GM18520 (cell line): Measurements from ENCODE around the gene GPR3.

Experiments
- ATAC-seq: cut with Tn5 transposase; IDR thresholded peaks from one replicate; pipeline ENCODE4 v1.9.1; 2021; ENCODE audit not compliant: unreplicated experiment

GPR3 gene

DNA sequence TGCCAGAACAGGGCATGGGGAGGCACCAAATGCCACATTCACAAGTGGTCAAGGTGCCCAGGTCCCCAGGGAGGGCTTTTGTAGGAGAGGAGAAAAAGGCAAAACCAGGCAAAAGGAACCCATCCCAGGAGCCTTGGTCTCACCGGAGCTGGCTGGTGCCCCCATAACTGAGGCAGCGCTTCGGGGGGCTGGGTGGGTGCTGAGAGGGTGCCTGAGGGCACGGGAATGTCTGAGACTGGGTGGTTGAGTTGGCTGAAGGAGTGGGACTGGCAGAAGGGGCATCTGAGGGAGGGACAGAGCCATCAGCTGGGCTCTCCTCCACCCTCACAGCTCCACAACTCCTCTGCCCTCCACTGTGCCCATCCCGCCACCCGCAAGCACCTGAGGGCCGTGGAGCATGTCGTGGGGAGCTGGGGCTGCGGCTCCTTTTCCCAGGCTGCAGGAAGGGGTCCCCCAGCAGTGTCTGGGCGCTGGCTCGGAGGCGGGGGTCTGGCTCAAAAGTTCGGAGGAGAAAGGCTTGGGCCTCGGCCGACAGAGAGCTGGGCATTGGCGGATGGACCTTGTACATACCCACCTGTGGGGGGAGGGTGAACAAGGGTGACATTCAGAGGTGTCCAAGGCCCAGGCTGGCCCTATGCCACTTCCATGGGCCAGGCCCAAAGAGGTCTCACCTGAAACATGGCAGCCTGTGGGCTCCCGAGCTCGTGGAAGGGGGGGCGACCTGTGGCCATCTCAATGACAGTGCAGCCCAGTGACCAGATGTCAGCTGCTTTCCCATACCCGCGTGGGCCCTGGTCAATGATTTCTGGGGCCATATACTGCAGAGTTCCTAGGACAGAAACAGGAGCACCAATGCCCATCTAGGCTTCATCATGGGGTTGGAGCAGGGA, 34.1 kb upstream of the GPR3 start:
- no peak for ATAC-seq

DNA sequence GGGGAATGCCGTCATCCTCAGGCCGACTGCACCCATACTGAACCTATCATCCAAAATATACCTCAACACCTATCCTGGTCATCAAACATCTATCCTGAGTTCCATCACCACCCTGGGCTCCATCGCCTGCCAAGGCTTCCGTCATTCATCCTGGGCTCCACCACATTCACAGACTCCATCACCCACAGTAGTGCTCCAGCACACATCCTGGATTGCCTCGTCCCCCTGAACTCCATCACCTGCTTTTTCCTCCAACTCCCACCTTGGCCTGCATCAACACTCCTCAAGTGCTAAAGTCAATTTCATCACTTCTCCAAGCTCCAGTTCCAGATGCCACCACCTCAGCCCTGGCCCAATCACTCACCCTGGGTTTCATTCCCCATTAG, 33.5 kb upstream of the GPR3 start:
- ATAC-seq: no peak

DNA sequence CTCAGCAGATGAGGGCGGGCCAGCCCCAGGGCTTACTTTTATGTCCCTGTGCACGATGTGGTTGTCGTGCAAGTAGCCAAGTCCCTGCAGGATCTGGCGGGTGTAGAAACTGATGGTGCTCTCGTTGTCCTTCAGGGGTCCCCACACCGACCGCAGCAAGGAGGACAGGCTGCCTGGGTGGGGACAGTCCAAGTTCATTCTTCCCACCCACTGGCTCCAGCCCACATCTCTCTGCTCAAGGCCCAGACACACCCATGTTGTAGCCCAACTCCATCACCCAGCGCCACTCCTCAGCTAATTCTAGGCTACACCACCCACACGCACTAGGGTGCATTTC, 32.6 kb upstream of the GPR3 start:
- ATAC-seq: no peak

DNA sequence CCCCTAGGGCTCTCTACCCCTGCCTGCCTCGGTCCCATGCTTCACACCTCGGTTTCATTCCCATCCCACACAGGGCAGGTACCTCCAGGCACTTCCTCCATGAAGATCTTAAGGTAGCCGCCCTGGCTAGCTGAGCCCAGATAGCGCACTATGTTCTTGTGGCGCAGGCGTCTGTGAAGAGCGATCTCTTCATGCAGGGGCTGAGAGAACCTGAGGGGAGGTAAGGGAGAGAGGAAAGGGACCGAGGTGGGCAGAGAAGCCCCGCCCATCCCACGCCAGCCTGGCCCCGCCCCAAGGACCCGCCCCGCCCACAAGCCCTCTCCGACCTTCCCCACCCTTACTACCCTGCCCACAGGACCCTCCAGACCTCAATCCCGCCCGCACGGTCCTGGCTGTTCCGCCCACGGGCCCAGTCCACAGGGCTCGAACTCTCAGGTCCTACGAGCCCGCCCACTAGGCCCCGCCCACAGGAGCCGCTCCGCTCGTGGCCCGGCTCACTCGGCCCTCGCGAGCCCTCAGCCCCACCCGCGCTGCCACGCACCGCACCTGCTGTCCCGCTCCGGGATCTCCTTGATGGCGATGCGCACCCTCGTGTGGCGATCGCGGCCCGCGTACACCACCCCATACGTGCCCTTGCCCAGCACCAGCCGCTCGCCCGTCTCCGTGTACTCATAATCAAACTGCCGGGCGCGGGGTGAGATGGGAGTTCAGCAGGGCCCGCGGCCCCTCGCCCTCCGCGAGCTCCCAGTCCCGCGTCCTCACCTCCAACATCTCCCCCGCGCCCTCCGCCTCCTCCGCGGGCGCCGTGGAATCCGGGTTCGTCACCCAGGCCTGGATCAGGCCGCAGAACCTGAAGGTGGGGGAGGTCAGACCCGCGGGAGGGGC, 32.0 kb upstream of the GPR3 start:
- no peak for ATAC-seq

DNA sequence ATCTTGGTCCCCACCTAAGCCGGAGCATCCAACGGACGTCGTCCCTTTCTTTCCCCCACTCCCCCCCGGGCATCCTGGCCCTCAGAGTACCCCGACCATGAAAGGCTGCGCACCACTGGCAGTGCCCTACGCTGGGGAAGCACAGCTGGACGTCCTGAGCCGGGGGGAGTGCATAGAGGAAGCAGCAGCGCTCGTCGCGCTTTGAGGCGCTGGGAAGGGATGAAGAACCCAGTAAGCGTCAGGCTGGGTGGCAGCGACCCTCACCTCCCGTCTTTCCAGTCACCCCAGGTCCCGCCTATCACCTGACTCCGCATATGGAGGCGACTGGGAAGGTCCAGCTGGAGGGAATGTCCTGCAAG, 31.4 kb upstream of the GPR3 start:
- no peak for ATAC-seq

DNA sequence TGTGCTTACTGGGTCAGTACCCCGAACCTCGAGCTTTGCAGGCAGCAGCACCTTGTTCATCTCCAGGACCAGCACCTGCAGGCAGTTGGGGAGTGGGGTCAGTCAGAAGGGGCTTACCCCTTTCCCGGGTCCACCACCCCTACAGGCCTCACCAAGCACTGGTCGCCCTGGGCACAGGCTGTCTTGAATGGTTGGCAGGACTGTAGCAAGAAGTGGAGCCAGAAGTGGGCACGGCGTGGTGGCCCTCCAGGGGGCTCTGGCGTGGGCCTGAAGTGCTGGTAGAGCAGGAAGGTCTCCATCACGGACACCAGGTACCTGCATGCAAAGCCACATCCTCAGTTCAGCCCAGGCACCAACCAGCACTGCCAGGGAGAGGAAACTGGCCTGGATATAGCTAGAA, 30.9 kb upstream of the GPR3 start:
- ATAC-seq: no peak

DNA sequence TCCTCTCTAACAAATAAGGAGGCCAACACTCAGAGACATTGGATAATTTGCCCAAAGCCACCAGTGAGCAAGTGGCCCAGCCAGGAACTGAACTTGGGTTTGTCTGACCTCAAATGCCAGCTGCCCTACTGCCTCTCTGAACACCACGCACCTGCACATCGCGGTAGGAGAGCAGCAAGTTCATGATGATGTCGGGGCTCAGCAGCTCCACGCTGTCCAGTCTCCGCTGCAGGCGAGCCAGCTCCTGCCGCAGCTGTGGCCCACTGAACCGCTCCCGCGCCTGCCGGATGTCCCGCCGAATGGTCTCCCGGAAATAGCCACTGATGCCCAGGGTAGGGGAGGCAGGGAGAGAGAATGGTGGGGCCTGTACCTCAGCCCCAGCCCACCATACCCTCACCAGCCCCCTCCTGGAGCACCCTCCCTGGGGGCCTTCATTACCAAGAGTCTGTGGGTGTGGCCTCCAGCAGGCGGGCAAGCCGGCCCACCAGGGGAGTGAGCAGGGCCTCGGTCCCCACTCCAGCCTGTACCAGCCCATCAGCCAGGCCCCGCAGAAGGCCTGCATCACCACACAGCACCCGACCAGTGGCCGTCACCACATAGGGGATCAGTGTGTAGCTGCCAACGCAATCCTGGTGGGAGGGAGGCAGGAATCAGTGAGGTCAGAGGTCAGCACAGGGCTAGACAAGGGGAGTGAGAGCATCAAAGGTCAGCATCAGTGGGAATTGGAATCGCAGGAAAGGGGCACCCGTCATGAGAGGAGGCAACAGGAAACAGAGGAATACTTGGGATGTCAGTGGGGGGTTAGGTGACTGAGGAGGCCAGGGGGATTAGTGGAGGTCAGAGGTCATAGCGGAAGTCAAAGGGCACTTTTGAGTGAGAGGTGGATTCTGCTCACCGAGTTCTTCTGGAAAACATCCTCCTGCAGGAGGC, 28.4 kb upstream of the GPR3 start:
- ATAC-seq: no peak

DNA sequence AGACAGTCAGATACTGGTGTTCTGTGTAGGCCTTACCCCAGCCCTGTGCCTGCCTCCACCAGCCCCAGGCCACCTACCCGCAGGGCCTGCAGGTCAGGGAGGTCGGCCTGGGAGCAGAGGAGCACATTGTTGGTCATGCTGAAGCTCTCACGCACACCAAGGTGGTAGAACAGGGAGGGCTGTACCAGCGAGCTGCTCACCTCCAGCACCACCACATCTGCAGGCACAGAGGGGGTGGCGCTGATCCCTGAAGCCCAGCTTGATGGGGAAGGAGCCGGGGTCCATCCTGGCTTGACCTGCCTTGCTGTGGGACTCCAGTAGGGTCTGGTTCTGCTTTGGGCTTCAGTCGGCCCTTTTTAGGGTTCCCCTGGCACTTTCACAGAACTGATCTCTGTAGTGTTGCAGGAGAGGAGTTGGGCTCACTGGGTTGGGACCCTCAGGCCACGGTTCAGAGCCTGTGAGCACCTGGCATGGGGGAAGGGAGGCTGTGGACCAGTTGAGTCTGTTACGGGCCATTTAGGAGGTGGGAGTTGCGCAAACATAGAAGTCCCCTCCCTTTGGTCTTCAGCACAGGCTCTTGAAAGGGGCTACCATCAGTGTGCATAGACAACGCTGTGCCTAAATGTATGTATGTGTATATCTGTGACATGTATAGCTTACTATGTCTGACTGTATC, 27.6 kb upstream of the GPR3 start:
- no peak for ATAC-seq

DNA sequence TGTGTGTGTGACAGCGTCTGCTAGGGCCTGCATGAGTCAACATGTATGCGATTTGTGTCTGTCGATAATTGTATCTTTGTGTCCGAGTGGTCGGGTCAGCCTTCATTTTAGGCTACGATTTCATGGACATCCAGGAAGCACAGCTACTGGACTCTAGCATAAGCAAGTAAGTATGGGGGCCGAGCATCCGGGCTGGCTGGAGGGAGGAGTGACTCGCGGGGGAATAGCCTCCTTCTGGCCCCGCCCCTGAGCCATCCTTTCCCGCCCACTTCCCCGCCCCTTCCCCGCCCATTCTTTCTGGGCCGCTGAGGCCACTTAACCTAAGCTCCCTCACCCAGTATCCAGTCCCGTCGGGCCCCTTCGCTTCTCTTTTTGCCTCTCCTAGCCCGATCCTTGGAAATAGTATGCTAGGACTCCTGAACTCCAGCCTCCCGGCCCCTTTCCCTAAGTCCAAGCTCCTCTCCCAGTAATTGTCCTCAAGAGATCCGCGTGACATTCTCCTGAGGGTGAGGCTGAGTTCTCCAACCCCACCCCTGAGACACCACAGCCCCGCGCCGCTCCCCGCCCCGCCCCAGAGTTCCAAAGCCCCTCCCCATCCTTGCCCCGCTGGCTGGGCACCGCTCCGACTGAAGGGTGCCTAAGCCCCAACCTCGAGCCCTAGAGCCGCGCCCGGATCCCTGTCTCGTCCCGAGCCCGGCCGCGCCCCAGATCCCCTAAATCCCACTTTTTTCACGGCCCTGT, 26.9 kb upstream of the GPR3 start:
- no peak for ATAC-seq

DNA sequence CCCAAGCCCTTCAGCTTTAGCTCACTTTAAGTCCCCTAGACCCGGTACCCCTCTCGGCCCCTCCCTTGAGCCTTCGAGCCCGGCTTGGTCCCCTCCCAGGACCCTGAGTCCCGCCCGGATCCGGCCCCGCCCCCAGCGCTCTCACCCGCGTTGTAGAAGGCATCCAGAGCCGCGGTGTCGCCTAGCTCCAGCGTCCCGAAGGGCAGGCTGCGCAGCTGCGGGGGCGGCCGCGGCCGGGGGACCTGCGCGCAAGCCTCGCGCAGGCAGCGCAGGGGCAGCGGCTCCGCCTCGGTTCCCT, 26.4 kb upstream of the GPR3 start:
- ATAC-seq: no peak

DNA sequence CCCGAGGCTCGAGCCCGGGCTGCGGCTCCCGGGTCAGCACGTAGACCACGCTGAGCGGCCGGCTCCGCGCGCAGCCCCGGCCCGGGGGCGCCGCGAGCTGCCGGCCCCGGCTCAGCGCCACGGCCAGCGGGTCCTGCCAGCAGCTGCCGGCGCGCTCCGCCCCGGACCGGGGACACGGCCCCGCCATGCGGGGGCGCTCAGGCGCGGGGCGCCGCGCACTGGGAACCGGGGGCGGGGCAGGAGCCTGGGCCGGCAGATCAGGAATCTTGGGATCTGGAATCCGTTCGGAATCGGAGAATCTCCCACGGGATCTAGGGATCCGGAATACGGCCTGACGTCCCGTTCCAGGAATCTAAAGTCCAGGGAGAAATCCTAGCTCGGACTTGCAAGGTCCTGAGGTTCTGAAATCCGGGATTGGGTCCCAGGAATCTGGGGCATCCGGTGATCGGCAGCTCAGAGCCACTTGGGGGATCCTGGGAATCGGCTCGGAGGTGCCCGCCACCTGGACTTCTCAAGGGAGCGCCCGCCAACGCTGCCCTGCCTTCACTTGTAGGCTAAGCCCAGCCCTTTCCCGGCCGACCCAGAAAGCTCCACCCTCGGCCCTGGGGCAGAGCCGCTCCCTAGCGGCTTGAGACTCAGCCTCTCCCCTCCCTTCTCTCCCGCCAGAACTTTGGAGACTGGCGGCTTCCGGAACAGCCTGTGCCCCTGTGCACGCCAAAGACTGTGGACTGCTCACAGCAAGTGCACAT, 25.8 kb upstream of the GPR3 start, which contains the start of gene MAP3K6:
Gene MAP3K6 (minus strand): TSS at position 551 of the 749 bp plus-strand sequence. CDS start 364 bp downstream, at position 187.
- no peak for ATAC-seq

DNA sequence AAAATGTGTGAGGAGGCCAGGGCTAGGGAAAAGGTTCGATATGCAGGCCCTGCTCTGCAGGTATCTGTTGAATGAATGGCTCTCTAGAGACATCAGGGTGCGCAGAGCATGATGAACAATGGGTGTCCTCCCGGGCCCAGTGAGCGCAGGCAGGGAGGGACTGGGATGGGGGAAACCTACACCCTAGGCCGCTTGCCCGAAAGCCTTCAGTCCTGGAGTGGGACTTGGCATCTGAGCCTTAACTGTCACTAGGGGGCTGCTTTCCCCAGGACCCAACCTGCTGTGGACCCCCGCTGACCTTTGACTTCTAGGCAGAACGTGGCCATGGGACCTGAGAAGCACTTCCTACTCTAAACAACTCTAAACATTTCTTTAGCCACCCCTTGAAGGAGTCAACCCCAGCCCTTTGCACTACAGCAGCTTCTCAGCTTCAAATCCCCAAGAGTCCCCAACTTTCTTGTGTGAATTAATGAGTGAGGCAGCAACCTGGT, 25.2 kb upstream of the GPR3 start:
- ATAC-seq: no peak

DNA sequence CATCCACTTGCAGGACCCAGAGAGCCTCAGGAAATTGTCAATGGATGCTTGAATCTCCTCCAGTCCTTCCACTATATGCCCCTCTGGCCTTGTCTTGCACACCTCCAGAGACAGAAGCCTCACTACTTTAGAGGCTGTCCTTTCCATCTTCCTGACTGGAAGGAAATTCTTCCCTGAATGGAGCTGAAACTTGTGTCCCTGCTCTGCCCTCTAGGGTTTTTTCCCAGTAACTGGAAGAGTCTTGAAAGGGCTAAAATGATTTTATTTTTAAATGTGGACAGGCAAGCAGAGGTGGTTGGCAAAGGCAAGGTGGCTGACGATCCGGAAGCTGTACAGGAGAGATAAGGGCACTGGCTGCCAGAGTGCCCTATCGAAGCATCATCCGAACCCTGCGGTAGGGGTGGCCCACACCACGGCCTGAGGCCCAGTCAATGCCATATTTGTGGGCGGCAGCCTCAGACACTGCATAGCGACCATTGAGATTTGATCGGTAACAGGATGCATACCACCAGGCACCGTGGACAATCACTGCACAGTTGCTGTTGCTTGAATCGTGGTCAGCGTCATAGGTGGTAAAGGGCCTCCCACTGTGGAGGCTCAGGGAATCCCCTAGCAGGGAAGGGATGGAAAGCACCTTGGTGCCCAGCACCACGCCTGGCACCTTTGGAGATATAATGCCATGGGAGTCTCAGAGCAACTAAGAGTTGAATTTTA, 23.4 kb upstream of the GPR3 start:
- ATAC-seq: no peak

DNA sequence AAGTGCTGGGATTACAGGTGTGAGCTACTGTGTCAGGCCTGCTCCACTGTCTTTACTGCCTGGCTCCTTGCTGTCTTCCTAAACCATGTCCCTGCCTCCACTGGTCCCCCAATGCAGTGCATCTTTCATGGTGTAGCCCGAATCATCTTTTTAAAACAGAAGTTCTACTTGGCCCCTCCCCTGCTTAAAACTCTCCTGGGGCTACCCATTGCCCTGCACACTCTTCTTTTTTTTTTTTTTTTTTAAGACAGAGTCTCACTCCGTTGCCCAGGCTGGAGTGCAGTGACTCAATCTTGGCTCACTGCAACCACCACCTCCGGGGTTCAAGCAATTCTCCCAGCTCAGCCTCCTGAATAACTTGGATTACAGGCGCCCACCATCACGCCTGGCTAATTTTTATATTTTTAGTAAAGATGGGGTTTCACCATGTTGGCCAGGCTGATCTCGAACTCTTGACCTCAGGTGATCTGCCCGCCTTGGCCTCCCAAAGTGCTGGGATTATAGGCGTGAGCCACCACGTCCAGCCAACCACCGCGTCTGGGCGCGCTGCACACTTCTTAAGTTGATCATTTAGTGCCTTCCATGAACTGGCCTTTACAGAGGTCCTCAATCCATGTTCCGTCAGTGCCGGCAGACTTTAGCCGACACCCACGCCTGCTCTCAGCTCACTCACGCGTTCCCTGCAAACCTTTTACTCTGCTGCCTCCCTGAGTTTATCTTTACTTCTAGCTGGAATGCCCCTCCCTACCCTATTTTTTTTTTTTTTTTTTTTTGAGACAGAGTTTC, 20.2 kb upstream of the GPR3 start:
- ATAC-seq: no peak

DNA sequence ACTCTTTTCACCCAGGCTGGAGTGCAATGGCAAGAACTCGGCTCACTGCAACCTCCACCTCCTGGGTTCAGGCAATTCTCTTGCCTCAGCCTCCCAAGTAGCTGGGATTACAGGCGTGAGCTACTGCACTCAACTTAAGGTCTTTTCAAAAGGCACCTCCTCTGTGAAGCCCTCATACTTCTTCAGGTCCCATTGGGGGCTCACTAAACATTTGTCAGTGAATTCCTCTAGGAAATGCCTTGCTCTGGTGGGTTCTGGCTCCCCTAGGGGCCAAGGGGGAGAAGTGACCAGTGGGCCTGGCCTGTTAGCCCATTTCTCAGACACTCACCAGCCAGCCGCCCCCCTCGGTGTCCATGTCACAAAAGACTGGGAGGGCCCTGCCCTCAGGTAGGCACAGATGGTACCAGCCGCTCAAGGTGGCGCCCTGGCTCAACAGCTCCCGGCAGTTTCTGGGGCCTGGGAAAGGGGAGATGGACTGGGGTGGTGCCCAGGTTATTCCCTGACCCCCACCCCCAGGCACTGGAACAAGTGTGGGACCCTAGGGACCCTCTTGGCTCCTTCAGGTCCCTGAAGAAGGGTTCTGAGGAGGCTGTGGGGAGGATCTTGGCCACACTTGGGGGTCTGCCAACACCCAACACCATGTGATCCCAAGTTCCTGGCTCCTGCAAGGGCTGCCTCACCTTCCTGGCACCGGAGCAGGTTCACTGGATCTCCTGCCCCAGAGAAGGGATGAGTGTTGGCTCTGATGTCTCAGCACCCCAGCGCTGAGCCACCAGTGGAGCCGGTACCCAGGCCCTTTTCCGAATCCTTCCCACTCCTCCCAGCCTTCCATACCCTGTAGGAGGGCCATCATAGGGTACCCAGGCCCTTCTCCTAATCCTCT, 19.4 kb upstream of the GPR3 start:
- ATAC-seq: no peak

DNA sequence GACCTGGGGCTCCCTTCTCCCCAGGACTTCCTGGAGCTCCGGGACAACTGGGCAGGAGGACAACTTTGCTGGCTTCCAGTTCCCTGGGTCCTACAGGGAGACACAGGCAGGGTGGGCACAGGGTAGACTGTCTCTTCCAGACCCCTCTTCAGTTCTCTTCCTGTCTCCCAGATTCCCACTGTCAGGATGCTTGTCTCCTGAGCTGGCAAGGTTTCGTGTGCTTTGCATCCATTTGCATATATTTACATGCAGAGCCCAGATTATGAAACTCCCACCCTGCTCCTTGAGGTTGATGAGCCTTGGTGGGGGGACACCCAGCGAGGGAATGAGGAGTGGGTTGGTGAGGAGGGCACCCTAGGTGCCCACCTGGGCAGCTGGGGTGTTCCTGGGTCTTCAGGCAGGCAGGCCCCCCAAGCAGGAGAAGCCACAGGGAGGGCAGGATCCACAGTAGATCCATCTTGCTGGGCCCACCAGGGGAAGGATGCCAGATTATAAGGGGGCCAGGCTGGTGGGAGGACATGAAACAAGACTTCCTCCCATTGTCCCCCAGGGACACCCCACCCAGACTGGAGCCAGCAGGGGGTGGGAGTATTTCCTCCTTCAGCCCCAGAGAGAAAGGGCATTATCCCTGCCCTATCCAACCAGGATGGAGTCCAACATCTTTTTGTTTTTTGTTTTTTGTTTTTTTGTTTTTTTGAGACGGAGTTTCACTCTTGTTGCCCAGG, 17.9 kb upstream of the GPR3 start, which contains the start of gene FCN3:
Gene FCN3 (minus strand): TSS at position 463 of the 725 bp plus-strand sequence. CDS start 6 bp downstream, at position 457.
- ATAC-seq: no peak
